SK-N-MC (cell line): Measurements from ENCODE around the gene NOM1.

ENCODE experiments used
- EZH2 ChIP-seq: fragments of 200-600 bp; sonication (generic); IDR thresholded peaks from one replicate; pipeline ENCODE4 v1.6.1; 2017; ENCODE audit warnings: antibody characterized with exemption
- FOXP2 ChIP-seq: optimal IDR thresholded peaks from 2 replicates; pipeline ENCODE3; 2011; ENCODE audit warnings: mild to moderate bottlenecking, moderate library complexity; ENCODE audit not compliant: insufficient read depth; ENCODE audit errors: extremely low read length, control extremely low read depth
- POLR2AphosphoS5 ChIP-seq: IDR thresholded peaks from 2 replicates; pipeline ENCODE4 v1.6.1; 2012; ENCODE audit warnings: mild to moderate bottlenecking, low read depth, low read length, borderline replicate concordance

GRCh38 chr7:156944876-156945275, 4.6 kb upstream of the NOM1 start:
- no peak for TF ChIP-seq EZH2
- TF ChIP-seq POLR2AphosphoS5, result no peak
- TF ChIP-seq FOXP2, result no peak
